Adipocyte (in vitro differentiated cells): ENCODE data around the gene HSD11B1.

Experiments used
- DNase-seq: peaks from one replicate; pipeline ENCODE4 v3.0.0-alpha.2; 2015; ENCODE audit warnings: low read depth
- H3K27me3 ChIP-seq: replicated peaks from 2 replicates; pipeline ENCODE4 v1.7.0; 2013; ENCODE audit warnings: mild to moderate bottlenecking, low read length, moderate library complexity; ENCODE audit not compliant: control insufficient read depth, insufficient read depth
- H3K36me3 ChIP-seq: 2 replicates; pipeline ENCODE4 v1.7.0; 2013; ENCODE audit warnings: low read length, mild to moderate bottlenecking, moderate library complexity; ENCODE audit not compliant: control insufficient read depth, insufficient read depth, severe bottlenecking
- H3K4me1 ChIP-seq: 2 replicates; pipeline ENCODE4 v1.7.0; 2013; ENCODE audit warnings: mild to moderate bottlenecking, low read length, moderate library complexity; ENCODE audit not compliant: control insufficient read depth, insufficient read depth
- H3K4me3 ChIP-seq: 2 replicates; pipeline ENCODE4 v1.7.0; 2013; ENCODE audit warnings: mild to moderate bottlenecking, low read length, moderate library complexity
- H3K9ac ChIP-seq: 2 replicates; pipeline ENCODE4 v1.7.0; 2013; ENCODE audit warnings: mild to moderate bottlenecking, low read length, moderate library complexity
- H3K9me3 ChIP-seq: 2 replicates; pipeline ENCODE4 v1.7.0; 2013; ENCODE audit warnings: mild to moderate bottlenecking, low read length, moderate library complexity; ENCODE audit not compliant: control insufficient read depth

HSD11B1 gene

GRCh38 chr1:209728466-209728865 is 23.8 kb downstream of the HSD11B1 start:
- H3K4me3 ChIP-seq, result no peak overlapping the region
- no peaks in the 10 kb centered on the region for H3K36me3 ChIP-seq
- peaks cover 18% of the 10 kb centered on the region for H3K4me1 ChIP-seq
- no peaks in the 10 kb centered on the region for H3K27me3 ChIP-seq
- no peaks in the 10 kb centered on the region for H3K9me3 ChIP-seq
- DNase-seq, result no peak
- H3K9ac ChIP-seq, result no peak overlapping the region

DNA sequence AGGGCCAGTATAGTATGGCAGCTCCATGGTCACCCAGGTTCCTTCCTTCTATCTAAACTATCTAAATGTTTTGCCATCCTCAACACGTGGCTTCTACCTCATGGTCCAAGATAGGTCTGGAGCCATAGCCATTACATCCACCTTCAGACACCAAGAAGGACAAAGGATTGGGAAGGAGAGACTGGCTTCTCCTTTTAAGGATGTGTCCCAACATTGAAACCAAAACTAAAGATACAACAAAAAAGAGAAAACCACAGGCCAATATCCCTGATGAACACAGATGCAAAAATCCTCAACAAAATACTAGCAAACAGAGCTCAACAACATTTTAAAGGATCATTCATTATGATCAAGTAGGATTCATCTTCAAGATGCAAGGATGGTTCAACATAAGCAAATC is 24.8 kb downstream of the HSD11B1 start:
- Histone ChIP-seq H3K36me3 (no peaks in the 10 kb centered on the region), H3K9ac (no peak overlapping the region), H3K4me3 (no peak overlapping the region), H3K9me3 (no peaks in the 10 kb centered on the region), H3K27me3 (no peaks in the 10 kb centered on the region), H3K4me1 (peaks cover 17% of the 10 kb centered on the region)
- DNase-seq, result no peak

DNA sequence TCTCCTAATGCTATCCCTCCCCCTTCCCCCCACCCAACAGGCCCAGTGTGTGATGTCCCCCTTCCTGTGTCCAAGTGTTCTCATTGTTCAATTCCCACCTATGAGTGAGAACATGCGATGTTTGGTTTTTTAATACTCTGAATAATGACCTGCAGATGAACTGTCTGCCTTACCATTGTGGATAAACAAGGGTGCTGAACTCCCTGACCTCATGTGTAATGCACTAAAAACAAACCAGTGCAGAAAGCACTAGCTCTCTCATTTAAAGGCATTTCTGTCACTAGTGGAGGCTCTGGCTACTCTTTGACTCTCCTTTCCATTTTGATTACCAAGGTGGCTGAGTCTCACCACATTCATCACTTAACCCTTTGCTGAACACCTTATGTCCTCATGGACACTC is 28.1 kb downstream of the HSD11B1 start:
- DNase-seq, result no peak
- H3K4me1 ChIP-seq, result peaks cover 32% of the 10 kb centered on the region
- no peaks in the 10 kb centered on the region for H3K27me3 ChIP-seq
- H3K9me3 ChIP-seq, result no peaks in the 10 kb centered on the region
- H3K4me3 ChIP-seq, result peak overlapping the region; percentile 5
- no peak overlapping the region for H3K9ac ChIP-seq
- H3K36me3 ChIP-seq, result no peaks in the 10 kb centered on the region

- DNase-seq, result peak; percentile 15
- no peaks in the 10 kb centered on the region for H3K27me3 ChIP-seq
- no peaks in the 10 kb centered on the region for H3K9me3 ChIP-seq
- H3K36me3 ChIP-seq, result no peaks in the 10 kb centered on the region
- H3K4me3 ChIP-seq, result peak overlapping the region; percentile 5
- peaks cover 32% of the 10 kb centered on the region for H3K4me1 ChIP-seq
- H3K9ac ChIP-seq, result no peak overlapping the region
These were observed 29.0 kb downstream of the HSD11B1 start for GRCh38 chr1:209733409-209734192.

DNA sequence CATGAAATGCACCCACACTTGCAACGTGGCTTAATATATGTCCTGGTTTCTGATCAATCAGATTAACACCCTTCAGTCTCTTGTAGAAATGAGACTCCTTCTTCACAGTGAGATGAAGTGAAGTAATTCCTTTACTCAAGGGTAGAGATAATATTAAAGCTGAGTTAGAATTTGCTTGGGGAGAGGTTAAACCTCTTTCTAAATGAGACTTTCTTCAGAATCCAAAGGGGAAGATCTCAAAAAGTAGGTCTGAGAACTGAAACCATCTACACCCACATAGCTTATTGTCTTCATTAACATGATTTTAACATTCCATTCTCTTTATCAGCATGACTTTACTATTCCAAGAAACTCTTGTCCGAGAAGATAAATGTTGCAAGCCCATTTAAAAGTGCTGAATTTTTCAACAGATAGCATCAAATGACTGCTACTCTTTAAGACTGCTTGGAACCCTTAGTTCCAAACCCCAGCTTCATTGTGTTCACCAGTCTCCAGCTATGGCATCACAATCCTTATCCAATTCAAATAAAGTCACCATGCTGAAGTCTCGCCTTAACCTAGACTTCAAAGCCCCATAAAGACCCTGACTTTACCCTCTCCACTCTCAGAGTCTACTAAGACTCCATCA is 32.0 kb downstream of the HSD11B1 start:
- no peak overlapping the region for H3K4me3 ChIP-seq
- no peaks in the 10 kb centered on the region for H3K9me3 ChIP-seq
- H3K9ac ChIP-seq, result no peak overlapping the region
- peaks cover 32% of the 10 kb centered on the region for H3K4me1 ChIP-seq
- no peak for DNase-seq
- no peaks in the 10 kb centered on the region for H3K36me3 ChIP-seq
- no peaks in the 10 kb centered on the region for H3K27me3 ChIP-seq

DNA sequence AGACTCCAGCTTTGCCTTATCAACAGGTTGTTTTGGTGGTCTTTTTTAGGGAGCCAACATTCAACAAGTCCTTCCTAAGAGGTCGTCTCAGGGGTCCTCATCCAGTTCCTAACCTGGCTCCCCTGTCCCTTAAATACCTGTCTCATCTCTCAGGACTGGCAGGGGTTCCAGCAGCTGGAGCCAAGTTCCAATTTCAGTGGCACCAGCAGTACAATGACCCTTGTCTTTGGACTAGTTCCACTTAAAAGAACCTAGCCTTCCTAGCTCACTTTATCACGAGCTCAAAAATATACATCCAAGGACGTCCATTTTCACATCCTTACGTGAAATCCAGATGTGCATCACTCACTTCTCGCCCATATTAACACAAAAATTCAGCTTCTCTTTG is 32.5 kb downstream of the HSD11B1 start:
- no peaks in the 10 kb centered on the region for H3K36me3 ChIP-seq
- no peaks in the 10 kb centered on the region for H3K27me3 ChIP-seq
- no peak for DNase-seq
- no peak overlapping the region for H3K9ac ChIP-seq
- H3K4me3 ChIP-seq, result no peak overlapping the region
- H3K9me3 ChIP-seq, result no peaks in the 10 kb centered on the region
- peaks cover 37% of the 10 kb centered on the region for H3K4me1 ChIP-seq

DNA sequence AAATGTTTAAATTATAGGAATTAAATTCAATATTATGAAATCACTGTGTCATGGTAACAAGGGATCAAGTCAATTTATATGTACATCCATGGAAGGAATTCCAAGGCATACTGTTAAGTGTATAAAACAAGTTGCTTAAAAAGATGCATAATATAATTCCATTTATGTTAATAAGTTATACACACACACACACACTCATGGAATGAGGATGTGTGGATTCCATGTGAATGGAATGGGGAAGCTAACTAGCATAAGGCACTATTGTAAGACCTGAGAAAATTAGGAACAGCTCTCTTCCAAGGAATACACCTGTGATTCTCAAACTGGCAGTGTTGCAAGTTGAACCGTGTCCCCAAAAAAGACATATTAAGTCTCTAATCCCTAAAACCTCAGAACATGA is 33.6 kb downstream of the HSD11B1 start:
- H3K4me1 ChIP-seq, result peaks cover 40% of the 10 kb centered on the region
- no peak overlapping the region for H3K4me3 ChIP-seq
- no peak for DNase-seq
- no peak overlapping the region for H3K9ac ChIP-seq
- no peaks in the 10 kb centered on the region for H3K27me3 ChIP-seq
- H3K9me3 ChIP-seq, result no peaks in the 10 kb centered on the region
- no peaks in the 10 kb centered on the region for H3K36me3 ChIP-seq

- Histone ChIP-seq H3K27me3 (no peaks in the 10 kb centered on the region), H3K9me3 (no peaks in the 10 kb centered on the region), H3K9ac (no peak overlapping the region), H3K4me3 (no peak overlapping the region), H3K4me1 (peaks cover 30% of the 10 kb centered on the region), H3K36me3 (no peaks in the 10 kb centered on the region)
- DNase-seq, result no peak
These were observed 36.5 kb downstream of the HSD11B1 start for GRCh38 chr1:209741193-209741592.

- Histone ChIP-seq H3K4me3 (peak overlapping the region; percentile 70), H3K27me3 (no peaks in the 10 kb centered on the region), H3K9me3 (no peaks in the 10 kb centered on the region), H3K36me3 (no peaks in the 10 kb centered on the region), H3K9ac (peak overlapping the region; percentile 70), H3K4me1 (peaks cover 30% of the 10 kb centered on the region)
- DNase-seq, result no peak
These were observed 37.2 kb downstream of the HSD11B1 start for GRCh38 chr1:209741889-209742288.

GRCh38 chr1:209742409-209743144 is 37.9 kb downstream of the HSD11B1 start:
- DNase-seq, result peak; percentile 44

DNA sequence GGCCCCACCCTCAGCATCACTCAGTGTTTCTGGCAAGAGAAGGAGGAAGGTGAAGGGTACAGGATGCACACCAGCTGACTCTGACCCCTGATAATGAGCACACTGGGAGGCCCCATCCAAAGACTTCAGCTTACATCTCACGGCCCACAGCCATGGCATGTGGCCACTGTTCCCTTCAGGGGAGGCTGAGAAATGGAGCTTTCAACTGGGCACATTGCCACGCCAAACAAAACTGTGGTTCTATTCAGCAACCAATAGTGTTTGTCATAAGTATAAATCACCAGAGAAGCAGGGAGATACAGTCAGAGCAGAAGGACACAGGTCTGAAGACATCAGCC is 38.5 kb downstream of the HSD11B1 start:
- H3K36me3 ChIP-seq, result no peaks in the 10 kb centered on the region

More at GRCh38 chr1:209742409-209743144, 37.9 kb downstream of the HSD11B1 start:
- Histone ChIP-seq H3K4me1 (peaks cover 33% of the 10 kb centered on the region), H3K4me3 (peak overlapping the region; percentile 70), H3K27me3 (no peaks in the 10 kb centered on the region), H3K9me3 (no peaks in the 10 kb centered on the region), H3K36me3 (no peaks in the 10 kb centered on the region), H3K9ac (peak overlapping the region; percentile 70)

More for the DNA sequence above, 38.5 kb downstream of the HSD11B1 start:
- peak overlapping the region; percentile 70 for H3K9ac ChIP-seq
- H3K4me1 ChIP-seq, result peaks cover 33% of the 10 kb centered on the region
- no peak overlapping the region for H3K4me3 ChIP-seq
- no peaks in the 10 kb centered on the region for H3K9me3 ChIP-seq
- no peaks in the 10 kb centered on the region for H3K27me3 ChIP-seq
- DNase-seq, result peak; percentile 53
